ENCODE results near the gene RPGRIP1L. TPM values are rescaled to one million over a fixed set of nuclear protein-coding genes. Genes with fewer than 3 reads are reported as not detected.

The RPGRIP1L gene
- total and polyA plus RNA-seq, 2 of the 8 experiments (the other 6 are each of a cell fraction or from before 2014, with no cell fraction given), result 4.0 to 13.7 TPM

DNA sequence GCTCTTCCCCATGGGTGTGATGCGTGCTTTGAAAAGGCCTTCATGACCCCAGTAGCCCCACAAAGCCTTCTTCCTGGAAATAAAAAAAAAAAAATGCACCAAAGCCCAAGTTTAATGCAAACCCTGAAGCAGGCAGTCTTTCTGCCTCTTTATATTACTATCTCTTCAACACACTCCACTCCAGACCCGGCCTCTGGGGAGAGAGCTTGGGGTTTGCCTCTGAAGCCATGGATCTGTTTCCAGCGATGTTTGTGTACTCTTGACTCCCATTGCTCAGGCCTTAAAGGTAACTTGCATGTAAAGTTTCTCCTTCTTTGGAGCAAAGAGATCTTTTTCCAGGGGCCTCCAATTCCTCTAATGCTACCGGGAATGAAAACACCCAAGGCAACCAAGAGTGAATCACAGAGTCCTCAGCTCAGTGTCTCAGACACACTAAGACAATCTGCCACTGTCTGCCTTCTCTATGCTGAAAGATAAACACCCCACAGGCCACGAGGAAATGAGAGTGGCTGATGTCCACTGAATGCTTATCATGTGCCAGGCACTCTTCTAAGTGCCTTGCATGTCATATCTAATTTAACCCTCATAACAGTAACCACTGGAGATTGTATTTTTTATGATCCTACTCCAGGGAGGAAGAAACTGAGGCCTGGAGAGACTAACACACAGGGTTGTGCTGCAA, 144.2 kb downstream of the RPGRIP1L start (continued):
- TF ChIP-seq, protein P1, sequence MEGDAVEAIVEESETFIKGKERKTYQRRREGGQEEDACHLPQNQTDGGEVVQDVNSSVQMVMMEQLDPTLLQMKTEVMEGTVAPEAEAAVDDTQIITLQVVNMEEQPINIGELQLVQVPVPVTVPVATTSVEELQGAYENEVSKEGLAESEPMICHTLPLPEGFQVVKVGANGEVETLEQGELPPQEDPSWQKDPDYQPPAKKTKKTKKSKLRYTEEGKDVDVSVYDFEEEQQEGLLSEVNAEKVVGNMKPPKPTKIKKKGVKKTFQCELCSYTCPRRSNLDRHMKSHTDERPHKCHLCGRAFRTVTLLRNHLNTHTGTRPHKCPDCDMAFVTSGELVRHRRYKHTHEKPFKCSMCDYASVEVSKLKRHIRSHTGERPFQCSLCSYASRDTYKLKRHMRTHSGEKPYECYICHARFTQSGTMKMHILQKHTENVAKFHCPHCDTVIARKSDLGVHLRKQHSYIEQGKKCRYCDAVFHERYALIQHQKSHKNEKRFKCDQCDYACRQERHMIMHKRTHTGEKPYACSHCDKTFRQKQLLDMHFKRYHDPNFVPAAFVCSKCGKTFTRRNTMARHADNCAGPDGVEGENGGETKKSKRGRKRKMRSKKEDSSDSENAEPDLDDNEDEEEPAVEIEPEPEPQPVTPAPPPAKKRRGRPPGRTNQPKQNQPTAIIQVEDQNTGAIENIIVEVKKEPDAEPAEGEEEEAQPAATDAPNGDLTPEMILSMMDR (IDR thresholded peaks at IDR 0.05; ENCODE audit: control extremely low read depth in 1 of 3, insufficient read depth in 1 of 3, low read depth in 1 of 3, low read length in 3 of 3), result no peak
- no peak for TF ChIP-seq CHD1 (IDR thresholded peaks at IDR 0.05; ENCODE audit: low read depth, low read length)
- TF ChIP-seq, protein P2, sequence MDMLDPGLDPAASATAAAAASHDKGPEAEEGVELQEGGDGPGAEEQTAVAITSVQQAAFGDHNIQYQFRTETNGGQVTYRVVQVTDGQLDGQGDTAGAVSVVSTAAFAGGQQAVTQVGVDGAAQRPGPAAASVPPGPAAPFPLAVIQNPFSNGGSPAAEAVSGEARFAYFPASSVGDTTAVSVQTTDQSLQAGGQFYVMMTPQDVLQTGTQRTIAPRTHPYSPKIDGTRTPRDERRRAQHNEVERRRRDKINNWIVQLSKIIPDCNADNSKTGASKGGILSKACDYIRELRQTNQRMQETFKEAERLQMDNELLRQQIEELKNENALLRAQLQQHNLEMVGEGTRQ (IDR thresholded peaks at IDR 0.05; ENCODE audit: low read length), result no peak
- TF ChIP-seq BCL11A (IDR thresholded peaks at IDR 0.05; ENCODE audit: low read depth in 2 of 2, low read length in 2 of 2), result no peak
- no peak for TF ChIP-seq ASH2L (IDR thresholded peaks at IDR 0.05; ENCODE audit: low read length)
- TF ChIP-seq SIX5 (IDR thresholded peaks at IDR 0.05; ENCODE audit: low read depth, low read length), result no peak
- TF ChIP-seq GTF2F1 (IDR thresholded peaks at IDR 0.05; ENCODE audit: borderline replicate concordance, low read depth, low read length), result no peak

Data from H1 (cell line).